ENCODE data around the gene ELAC1.

Gene ELAC1

DNA sequence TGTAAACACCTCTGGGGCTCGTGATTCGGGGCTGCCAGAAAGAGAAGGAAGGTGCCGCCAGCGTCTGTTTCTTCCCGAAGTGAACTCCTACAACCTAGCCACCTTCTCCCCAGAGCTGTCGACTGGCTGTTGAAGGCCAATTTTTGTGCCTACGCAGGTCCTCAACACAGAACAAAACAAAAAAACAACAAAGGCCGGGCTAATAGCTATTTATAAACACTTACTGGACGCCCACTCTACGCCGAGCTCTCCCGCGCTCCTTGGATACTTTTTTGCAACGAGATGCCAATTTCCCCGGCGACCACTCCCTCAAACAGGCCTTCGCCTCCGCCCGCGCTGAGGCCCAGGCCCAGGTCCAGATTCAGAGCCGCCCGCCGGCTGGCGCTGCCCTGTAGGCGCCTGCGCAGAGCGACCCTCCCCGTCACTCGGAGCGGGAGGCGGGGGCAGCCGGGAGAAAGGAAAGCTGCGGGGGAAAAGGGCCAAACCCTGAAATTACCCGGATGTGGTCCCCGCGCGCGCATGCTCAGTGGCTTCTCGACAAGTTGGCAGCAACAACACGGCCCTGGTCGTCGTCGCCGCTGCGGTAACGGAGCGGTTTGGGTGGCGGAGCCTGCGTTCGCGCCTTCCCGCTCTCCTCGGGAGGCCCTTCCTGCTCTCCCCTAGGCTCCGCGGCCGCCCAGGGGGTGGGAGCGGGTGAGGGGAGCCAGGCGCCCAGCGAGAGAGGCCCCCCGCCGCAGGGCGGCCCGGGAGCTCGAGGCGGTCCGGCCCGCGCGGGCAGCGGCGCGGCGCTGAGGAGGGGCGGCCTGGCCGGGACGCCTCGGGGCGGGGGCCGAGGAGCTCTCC is 62.1 kb downstream of the ELAC1 start, which contains the start of gene SMAD4:
Gene SMAD4, plus strand, starts transcription at position 520 of the 843 bp plus-strand sequence. CDS start 16,834 bp downstream, outside the sequence.
- H3K36me3 ChIP-seq (ENCODE audit: control insufficient read depth in 5 of 5, insufficient read depth in 5 of 5, low read length in 5 of 5): peaks cover 0 to 11% (median 3%) of the 10 kb centered on the region in 5 donors
- H3K27ac ChIP-seq (ENCODE audit: low read depth, low read length): peak within 1 kb of the TSS; percentile 89
- H3K9ac ChIP-seq (ENCODE audit: low read length in 5 of 5): peak within 1 kb of the TSS; percentile 92 to 98 (median 97)
- H3K4me1 ChIP-seq (ENCODE audit: control insufficient read depth in 5 of 5, insufficient read depth in 5 of 5, low read length in 5 of 5): peaks cover 7 to 50% (median 43%) of the 10 kb centered on the region in 5 donors
- no peaks in the 10 kb centered on the region for H3K9me3 ChIP-seq (ENCODE audit: control insufficient read depth in 5 of 5, low read length in 5 of 5)
- H3K27me3 ChIP-seq (ENCODE audit: control insufficient read depth in 5 of 5, insufficient read depth in 4 of 5, low read length in 5 of 5): no peaks in the 10 kb centered on the region
- H3K4me3 ChIP-seq (ENCODE audit: low read depth in 1 of 5, low read length in 5 of 5): peak within 1 kb of the TSS; percentile 69 to 94 (median 86)

DNA sequence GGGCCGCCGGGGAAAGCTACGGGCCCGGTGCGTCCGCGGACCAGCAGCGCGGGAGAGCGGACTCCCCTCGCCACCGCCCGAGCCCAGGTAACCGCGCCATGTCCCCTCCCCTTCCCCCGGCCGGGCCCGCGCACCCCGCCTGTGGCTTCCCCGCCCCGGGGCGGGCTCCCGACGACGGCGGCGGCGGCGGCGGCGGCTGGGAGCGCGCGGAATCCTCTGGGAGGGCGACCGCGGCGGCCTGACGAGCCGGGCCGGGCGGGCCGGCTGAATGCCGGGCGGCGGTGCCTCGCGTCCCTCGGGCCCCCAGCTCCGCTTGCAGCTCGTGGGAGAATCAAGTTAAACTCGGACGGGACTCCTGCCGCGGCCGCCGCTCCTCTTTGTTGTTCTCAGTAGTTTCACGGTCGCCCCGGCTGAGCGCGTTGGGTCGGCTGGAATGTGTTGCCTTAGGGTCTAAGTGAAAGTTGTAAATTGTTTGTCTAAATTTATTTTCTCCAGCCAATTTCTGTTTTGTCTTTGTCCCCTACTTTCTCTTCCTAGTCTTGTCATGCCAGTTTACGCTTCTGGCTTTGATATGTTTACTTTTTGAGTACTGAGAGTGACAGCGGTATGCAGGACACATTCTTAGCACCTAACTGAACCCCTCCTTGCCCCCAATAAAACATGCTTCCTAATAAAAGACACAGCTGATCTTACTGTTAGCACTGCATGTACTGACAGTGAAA is 62.9 kb downstream of the ELAC1 start:
- Histone ChIP-seq H3K4me3 (ENCODE audit: low read depth in 1 of 5, low read length in 5 of 5) (peak overlapping the region; percentile 69 to 94 (median 85)), H3K27me3 (ENCODE audit: control insufficient read depth in 5 of 5, insufficient read depth in 4 of 5, low read length in 5 of 5) (no peaks in the 10 kb centered on the region), H3K27ac (ENCODE audit: low read depth, low read length) (peak overlapping the region; percentile 89), H3K9me3 (ENCODE audit: control insufficient read depth in 5 of 5, low read length in 5 of 5) (no peaks in the 10 kb centered on the region), H3K4me1 (ENCODE audit: control insufficient read depth in 5 of 5, insufficient read depth in 5 of 5, low read length in 5 of 5) (peaks cover 9 to 58% (median 49%) of the 10 kb centered on the region in 5 donors), H3K9ac (ENCODE audit: low read length in 5 of 5) (peak overlapping the region; percentile 85 to 98 (median 94)), H3K36me3 (ENCODE audit: control insufficient read depth in 5 of 5, insufficient read depth in 5 of 5, low read length in 5 of 5) (peaks cover 0 to 11% (median 2%) of the 10 kb centered on the region in 5 donors)

DNA sequence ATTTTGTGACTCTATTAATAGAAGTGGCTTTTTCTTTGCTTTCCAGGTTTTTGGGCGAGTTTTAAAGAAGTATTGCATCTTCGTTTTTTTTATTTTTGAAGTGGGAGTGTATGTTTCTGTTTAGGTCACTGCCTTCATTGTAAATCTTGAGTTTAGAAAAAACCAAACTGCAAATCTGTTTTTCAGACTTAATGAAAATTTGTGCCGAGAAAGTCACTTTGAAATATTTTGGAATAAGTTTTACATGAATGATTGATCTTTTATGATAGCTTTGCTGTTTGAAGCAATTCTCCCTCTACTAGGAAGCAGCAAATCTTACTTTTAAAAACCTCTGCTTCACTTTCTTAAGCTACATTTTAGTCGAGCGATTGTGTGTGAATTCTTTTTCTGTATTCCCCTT is 64.4 kb downstream of the ELAC1 start:
- no peaks in the 10 kb centered on the region for H3K9me3 ChIP-seq (ENCODE audit: control insufficient read depth in 5 of 5, low read length in 5 of 5)
- peaks cover 10 to 67% (median 57%) of the 10 kb centered on the region in 5 donors for H3K4me1 ChIP-seq (ENCODE audit: control insufficient read depth in 5 of 5, insufficient read depth in 5 of 5, low read length in 5 of 5)
- peak overlapping the region in 4 of 5 donors; percentile 38 to 92 (median 86) for H3K9ac ChIP-seq (ENCODE audit: low read length in 5 of 5)
- H3K4me3 ChIP-seq (ENCODE audit: low read depth in 1 of 5, low read length in 5 of 5): peak overlapping the region in 2 of 5 donors; percentile 13 to 94
- H3K36me3 ChIP-seq (ENCODE audit: control insufficient read depth in 5 of 5, insufficient read depth in 5 of 5, low read length in 5 of 5): peaks cover 0 to 2% (median 0%) of the 10 kb centered on the region in 5 donors
- H3K27ac ChIP-seq (ENCODE audit: low read depth, low read length): peak overlapping the region; percentile 88
- H3K27me3 ChIP-seq (ENCODE audit: control insufficient read depth in 5 of 5, insufficient read depth in 4 of 5, low read length in 5 of 5): no peaks in the 10 kb centered on the region

DNA sequence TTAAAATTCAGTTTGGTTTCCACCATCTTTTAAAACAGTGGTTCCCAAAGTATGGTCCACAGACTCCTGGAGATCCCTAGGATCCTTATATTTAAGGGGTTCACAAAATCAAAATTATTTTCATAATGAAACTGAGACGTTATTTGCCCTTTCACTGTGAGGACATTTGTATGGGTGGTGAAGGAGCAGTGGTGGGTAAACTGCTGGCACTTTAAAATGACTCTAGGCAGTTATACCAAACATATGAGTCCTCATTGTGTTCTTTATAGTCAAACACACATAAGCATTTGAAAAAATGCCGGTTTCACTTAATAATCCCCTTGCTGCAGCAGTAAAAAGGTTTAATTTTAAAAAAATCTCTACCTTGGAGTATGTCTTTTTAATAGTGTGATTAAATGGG is 69.4 kb downstream of the ELAC1 start:
- peak overlapping the region; percentile 47 for H3K27ac ChIP-seq (ENCODE audit: low read depth, low read length)
- no peaks in the 10 kb centered on the region for H3K27me3 ChIP-seq (ENCODE audit: control insufficient read depth in 5 of 5, insufficient read depth in 4 of 5, low read length in 5 of 5)
- H3K36me3 ChIP-seq (ENCODE audit: control insufficient read depth in 5 of 5, insufficient read depth in 5 of 5, low read length in 5 of 5): peaks cover 0 to 2% (median 0%) of the 10 kb centered on the region in 5 donors
- H3K4me3 ChIP-seq (ENCODE audit: low read depth in 1 of 5, low read length in 5 of 5): no peak overlapping the region
- H3K9me3 ChIP-seq (ENCODE audit: control insufficient read depth in 5 of 5, low read length in 5 of 5): no peaks in the 10 kb centered on the region
- peak overlapping the region in 1 of 5 donors; percentile 11 for H3K9ac ChIP-seq (ENCODE audit: low read length in 5 of 5)
- H3K4me1 ChIP-seq (ENCODE audit: control insufficient read depth in 5 of 5, insufficient read depth in 5 of 5, low read length in 5 of 5): peaks cover 11 to 69% (median 62%) of the 10 kb centered on the region in 5 donors

All from subcutaneous abdominal adipose tissue (tissue), 5 donors.